SK-N-MC (cell line): ENCODE data around the gene JMJD8.

Source experiments
- EZH2 ChIP-seq: fragments of 200-600 bp; sonication (generic); IDR thresholded peaks from one replicate; pipeline ENCODE4 v1.6.1; 2017; ENCODE audit warnings: antibody characterized with exemption
- POLR2AphosphoS5 ChIP-seq: IDR thresholded peaks from 2 replicates; pipeline ENCODE4 v1.6.1; 2012; ENCODE audit warnings: mild to moderate bottlenecking, low read depth, low read length, borderline replicate concordance

GRCh38 chr16:679814-680624 lies 4.1 kb downstream of the JMJD8 start, which contains the start of gene STUB1:
- TF ChIP-seq EZH2 (no peak), POLR2AphosphoS5 (peak; percentile 69; the same call in 1 of the 2 replicates)
